ENCODE results near the gene OSBPL2. TPM values are rescaled to one million over a fixed set of nuclear protein-coding genes. Genes with fewer than 3 reads are reported as not detected.

Gene OSBPL2
- total RNA-seq, 1 experiment from 2014 or later: 115 TPM

- Mint-ChIP-seq H3K27ac (ENCODE audit: unreplicated experiment) (no peak overlapping the region), H3K4me3 (ENCODE audit: low read depth, unreplicated experiment) (no peak overlapping the region), H3K27me3 (ENCODE audit: unreplicated experiment) (no peaks in the 10 kb centered on the region), H3K36me3 (ENCODE audit: insufficient read depth, unreplicated experiment) (peaks cover 89% of the 10 kb centered on the region), H3K4me1 (ENCODE audit: low read depth, unreplicated experiment) (no peaks in the 10 kb centered on the region), H3K9me3 (ENCODE audit: low read depth, unreplicated experiment) (no peaks in the 10 kb centered on the region)
- no TSS peak for BruUV-seq (replicated peaks)
- intact Hi-C loops (cut with micrococcal nuclease; ENCODE audit: unreplicated experiment): no loop called here
- CTCF ChIA-PET: interaction anchor here (0.9 to 1.4 kb wide), 2 partner anchors 10 to 43 kb away, joined by 4 read pairs; no protein-coding TSS in a partner anchor
- no peak for DNase-seq
- no peak for TF ChIP-seq CTCF (IDR thresholded peaks at IDR 0.05; ENCODE audit: unreplicated experiment)
Measured at GRCh38 chr20:62339647-62340062, 101.3 kb downstream of the OSBPL2 start.

GRCh38 chr20:62342910-62343309 lies 104.6 kb downstream of the OSBPL2 start:
- CTCF ChIA-PET: no interaction called here
- intact Hi-C loops (cut with micrococcal nuclease; ENCODE audit: unreplicated experiment): no loop called here
- H3K36me3 Mint-ChIP-seq (ENCODE audit: insufficient read depth, unreplicated experiment): peaks cover 94% of the 10 kb centered on the region
- H3K27ac Mint-ChIP-seq (ENCODE audit: unreplicated experiment): no peak overlapping the region
- H3K9me3 Mint-ChIP-seq (ENCODE audit: low read depth, unreplicated experiment): no peaks in the 10 kb centered on the region
- no peak overlapping the region for H3K4me3 Mint-ChIP-seq (ENCODE audit: low read depth, unreplicated experiment)
- no peak for DNase-seq
- no peaks in the 10 kb centered on the region for H3K27me3 Mint-ChIP-seq (ENCODE audit: unreplicated experiment)
- no peak for TF ChIP-seq CTCF (IDR thresholded peaks at IDR 0.05; ENCODE audit: unreplicated experiment)
- H3K4me1 Mint-ChIP-seq (ENCODE audit: low read depth, unreplicated experiment): no peaks in the 10 kb centered on the region
- BruUV-seq (replicated peaks): TSS peak; percentile 10

GRCh38 chr20:62344092-62344491 lies 105.8 kb downstream of the OSBPL2 start:
- no peak for DNase-seq
- intact Hi-C loops (cut with micrococcal nuclease; ENCODE audit: unreplicated experiment): no loop called here
- H3K4me1 Mint-ChIP-seq (ENCODE audit: low read depth, unreplicated experiment): peaks cover 10% of the 10 kb centered on the region
- no peak for TF ChIP-seq CTCF (IDR thresholded peaks at IDR 0.05; ENCODE audit: unreplicated experiment)
- H3K27me3 Mint-ChIP-seq (ENCODE audit: unreplicated experiment): no peaks in the 10 kb centered on the region
- peaks cover 3% of the 10 kb centered on the region for H3K9me3 Mint-ChIP-seq (ENCODE audit: low read depth, unreplicated experiment)
- H3K27ac Mint-ChIP-seq (ENCODE audit: unreplicated experiment): no peak overlapping the region
- H3K4me3 Mint-ChIP-seq (ENCODE audit: low read depth, unreplicated experiment): no peak overlapping the region
- no TSS peak for BruUV-seq (replicated peaks)
- CTCF ChIA-PET: no interaction called here
- peaks cover 94% of the 10 kb centered on the region for H3K36me3 Mint-ChIP-seq (ENCODE audit: insufficient read depth, unreplicated experiment)

GRCh38 chr20:62344782-62345181 lies 106.5 kb downstream of the OSBPL2 start:
- H3K4me3 Mint-ChIP-seq (ENCODE audit: low read depth, unreplicated experiment): no peak overlapping the region
- H3K27ac Mint-ChIP-seq (ENCODE audit: unreplicated experiment): no peak overlapping the region
- H3K36me3 Mint-ChIP-seq (ENCODE audit: insufficient read depth, unreplicated experiment): peaks cover 94% of the 10 kb centered on the region
- TF ChIP-seq CTCF (IDR thresholded peaks at IDR 0.05; ENCODE audit: unreplicated experiment): no peak
- H3K4me1 Mint-ChIP-seq (ENCODE audit: low read depth, unreplicated experiment): peaks cover 17% of the 10 kb centered on the region
- TSS peak; percentile 11 for BruUV-seq (replicated peaks)
- intact Hi-C loops (cut with micrococcal nuclease; ENCODE audit: unreplicated experiment): no loop called here
- no peaks in the 10 kb centered on the region for H3K27me3 Mint-ChIP-seq (ENCODE audit: unreplicated experiment)
- CTCF ChIA-PET: no interaction called here
- H3K9me3 Mint-ChIP-seq (ENCODE audit: low read depth, unreplicated experiment): peaks cover 3% of the 10 kb centered on the region
- DNase-seq: no peak

Small RNA genes within 50 kb of the gene (microRNA-seq; reads per million reads assigned to microRNA genes)
- gene MIR4758: 99.5 reads per million, percentile 63 among the genes with 10 or more reads in this experiment

Other genes with a start within 250 kb of the OSBPL2 start
- gene TAF4, start 172.6 kb upstream of the OSBPL2 start, total RNA-seq (2022): 64.3 and 65.2 TPM in 2 replicates
- gene LSM14B, start 116.0 kb upstream of the OSBPL2 start, total RNA-seq (2022): 76.9 and 78.0 TPM in 2 replicates
- gene PSMA7, start 95.1 kb upstream of the OSBPL2 start, total RNA-seq (2022): 514 and 518 TPM in 2 replicates
- 47.4 and 53.7 TPM in 2 replicates for gene SS18L1, start 94.8 kb upstream of the OSBPL2 start, total RNA-seq (2022)
- 87.9 and 92.6 TPM in 2 replicates for gene MTG2, start 55.5 kb upstream of the OSBPL2 start, total RNA-seq (2022)
- not detected in 2 replicates for gene HRH3, start 18.2 kb upstream of the OSBPL2 start, total RNA-seq (2022)
- gene ADRM1, start 64.5 kb downstream of the OSBPL2 start, total RNA-seq (2022): 222 and 227 TPM in 2 replicates
- 740 and 763 TPM in 2 replicates for gene LAMA5, start 128.8 kb downstream of the OSBPL2 start, total RNA-seq (2022)
- gene RPS21, start 148.6 kb downstream of the OSBPL2 start, total RNA-seq (2022): 1,920 and 1,936 TPM in 2 replicates
- gene CABLES2, start 168.8 kb downstream of the OSBPL2 start, total RNA-seq (2022): 12.2 and 13.6 TPM in 2 replicates
- gene RBBP8NL, start 189.0 kb downstream of the OSBPL2 start, total RNA-seq (2022): 6.2 and 6.4 TPM in 2 replicates
- gene GATA5, start 237.5 kb downstream of the OSBPL2 start, total RNA-seq (2022): not detected in 2 replicates

Data from Calu3 (cell line).